ENCODE results near the gene RAB37. TPM values are rescaled to one million over a fixed set of nuclear protein-coding genes. Genes with fewer than 3 reads are reported as not detected.

The RAB37 gene
- total RNA-seq, 3 donors from 2014 or later, result 0.98 to 2.1 (median 2.0) TPM

DNA sequence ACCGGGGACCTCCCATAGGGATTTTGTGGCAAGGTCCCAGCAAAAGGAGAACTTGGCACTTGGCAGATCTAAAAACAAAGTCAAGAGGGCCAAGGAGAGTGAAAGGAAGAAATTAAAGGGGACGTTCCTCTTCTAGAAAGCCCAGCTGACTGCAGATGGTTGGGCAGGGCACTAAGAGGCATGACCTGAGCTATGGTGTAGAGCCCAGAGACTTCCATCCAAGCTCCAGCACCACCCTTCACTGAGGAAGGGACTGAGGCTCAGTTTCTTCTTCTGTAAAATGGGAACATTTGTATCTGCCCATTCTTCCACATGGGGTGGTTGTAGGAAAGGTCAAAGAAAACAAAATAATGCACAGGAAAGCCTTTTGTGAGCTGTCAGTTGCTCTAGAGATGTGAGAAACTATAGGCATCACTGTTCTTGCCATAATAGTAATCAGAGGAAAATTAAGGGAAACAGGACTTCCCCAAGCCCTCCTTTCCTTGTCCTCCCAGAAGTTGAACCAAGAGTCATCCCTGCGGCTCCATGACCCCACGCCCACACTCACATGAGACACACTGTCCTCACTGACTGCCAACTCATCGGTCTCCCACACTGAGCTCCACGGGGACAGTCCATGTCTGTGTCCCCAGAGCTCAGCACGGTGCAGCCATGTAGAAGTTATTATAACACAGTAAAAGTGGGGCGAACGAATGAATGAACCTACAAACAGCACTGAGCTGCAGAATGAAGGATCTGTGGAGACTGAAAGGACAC is 34.8 kb upstream of the RAB37 start:
- Histone ChIP-seq H3K27ac (no peak overlapping the region), H3K36me3 (no peaks in the 10 kb centered on the region), H3K4me1 (no peaks in the 10 kb centered on the region), H3K4me3 (no peak overlapping the region), H3K9me3 (no peaks in the 10 kb centered on the region), H3K27me3 (peaks cover 0 to 4% of the 10 kb centered on the region in 2 donors)
- intact Hi-C loops (cut with DNase I; ENCODE audit: low total_unique reads), result no loop called here
- no peak for DNase-seq (ENCODE audit: low spot score in 2 of 2)
- TF ChIP-seq POLR2AphosphoS5 (IDR thresholded peaks at IDR 0.05), result no peak
- no peak for TF ChIP-seq POLR2A (IDR thresholded peaks at IDR 0.05)
- no peak for TF ChIP-seq CTCF (IDR thresholded peaks at IDR 0.05)

GRCh38 chr17:74703311-74703710 is 33.7 kb upstream of the RAB37 start:
- Histone ChIP-seq H3K4me3 (no peak overlapping the region), H3K27ac (no peak overlapping the region), H3K27me3 (peaks cover 0 to 4% of the 10 kb centered on the region in 2 donors), H3K36me3 (no peaks in the 10 kb centered on the region), H3K9me3 (no peaks in the 10 kb centered on the region), H3K4me1 (no peaks in the 10 kb centered on the region)
- DNase-seq (ENCODE audit: low spot score in 2 of 2), result no peak
- no peak for TF ChIP-seq CTCF (IDR thresholded peaks at IDR 0.05)
- TF ChIP-seq POLR2AphosphoS5 (IDR thresholded peaks at IDR 0.05), result no peak
- TF ChIP-seq POLR2A (IDR thresholded peaks at IDR 0.05), result no peak
- intact Hi-C loops (cut with DNase I; ENCODE audit: low total_unique reads), result no loop called here

- no peak for TF ChIP-seq POLR2AphosphoS5 (IDR thresholded peaks at IDR 0.05)
- no peak for TF ChIP-seq POLR2A (IDR thresholded peaks at IDR 0.05)
- no peak for TF ChIP-seq CTCF (IDR thresholded peaks at IDR 0.05)
- Histone ChIP-seq H3K27me3 (peaks cover 0 to 4% of the 10 kb centered on the region in 2 donors), H3K36me3 (no peaks in the 10 kb centered on the region), H3K27ac (no peak overlapping the region), H3K4me1 (no peaks in the 10 kb centered on the region), H3K4me3 (no peak overlapping the region), H3K9me3 (no peaks in the 10 kb centered on the region)
- no peak for DNase-seq (ENCODE audit: low spot score in 2 of 2)
- intact Hi-C loops (cut with DNase I; ENCODE audit: low total_unique reads), result no loop called here
Observed at GRCh38 chr17:74704544-74704943, 32.5 kb upstream of the RAB37 start.

DNA sequence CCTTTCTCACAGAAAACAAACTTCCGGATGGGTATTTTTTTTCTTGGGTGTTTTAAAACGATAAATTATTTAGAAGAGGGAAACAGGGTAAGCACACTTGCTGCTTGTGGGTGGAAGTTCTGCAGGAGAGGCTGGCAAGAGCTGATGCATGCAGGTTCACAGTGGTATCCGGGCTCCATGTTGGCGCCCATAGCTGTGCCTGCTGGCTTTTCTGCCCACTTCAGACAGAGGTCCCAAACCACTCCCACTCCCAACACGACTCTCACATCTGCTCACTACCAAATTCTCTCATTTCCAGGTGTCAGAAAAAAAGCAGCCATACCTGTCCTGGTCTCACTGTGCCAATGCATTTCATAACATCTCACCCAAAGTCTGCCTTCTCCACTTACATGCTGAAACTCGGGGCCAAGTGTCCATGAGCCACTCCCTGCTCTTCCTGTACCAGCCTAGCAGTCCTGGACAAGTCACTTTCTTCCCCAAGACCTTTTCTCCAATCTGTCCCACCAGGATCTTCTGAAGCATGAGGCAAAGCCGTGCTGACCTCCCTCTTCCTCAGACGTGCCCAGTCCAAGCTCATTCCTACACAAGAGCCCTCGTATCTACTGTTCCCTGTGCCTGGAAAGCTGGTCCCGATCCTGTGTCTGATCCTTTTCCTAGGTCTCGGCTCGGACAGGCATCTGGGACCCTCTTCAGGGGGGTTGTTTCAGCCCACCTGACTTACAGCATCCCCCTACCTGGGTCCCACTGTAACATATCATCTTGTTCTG is 25.8 kb upstream of the RAB37 start:
- H3K36me3 ChIP-seq, result no peaks in the 10 kb centered on the region
- no peaks in the 10 kb centered on the region for H3K4me1 ChIP-seq
- H3K27ac ChIP-seq, result no peak overlapping the region
- peaks cover 0 to 15% of the 10 kb centered on the region in 2 donors for H3K27me3 ChIP-seq
- no peaks in the 10 kb centered on the region for H3K9me3 ChIP-seq
- DNase-seq (ENCODE audit: low spot score in 2 of 2), result no peak
- intact Hi-C loops (cut with DNase I; ENCODE audit: low total_unique reads), result no loop called here
- no peak for TF ChIP-seq POLR2A (IDR thresholded peaks at IDR 0.05)
- TF ChIP-seq CTCF (IDR thresholded peaks at IDR 0.05), result no peak
- no peak for TF ChIP-seq POLR2AphosphoS5 (IDR thresholded peaks at IDR 0.05)
- H3K4me3 ChIP-seq, result no peak overlapping the region

DNA sequence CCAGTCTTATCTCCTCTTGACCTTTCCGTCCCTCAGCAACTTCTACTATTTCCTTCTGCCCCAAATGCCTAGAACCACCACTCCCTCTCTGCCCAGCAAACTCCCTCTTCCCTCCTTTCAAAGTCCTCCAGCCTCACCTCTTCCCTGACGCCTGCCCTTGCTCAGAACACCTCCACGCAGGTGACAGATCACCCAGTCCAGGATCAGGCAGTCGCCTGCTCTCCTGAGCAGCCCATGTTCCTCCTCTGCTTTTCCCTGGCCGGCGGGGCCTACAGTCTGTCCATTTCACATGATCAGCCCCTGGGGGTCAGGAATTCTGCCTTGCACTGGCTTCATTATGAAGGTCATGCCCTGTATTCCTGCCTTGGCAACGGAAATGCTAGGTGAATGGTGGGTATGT is 24.8 kb upstream of the RAB37 start:
- H3K4me3 ChIP-seq, result no peak overlapping the region
- no peaks in the 10 kb centered on the region for H3K9me3 ChIP-seq
- no peak overlapping the region for H3K27ac ChIP-seq
- intact Hi-C loops (cut with DNase I; ENCODE audit: low total_unique reads), result no loop called here
- H3K36me3 ChIP-seq, result no peaks in the 10 kb centered on the region
- DNase-seq (ENCODE audit: low spot score in 2 of 2), result no peak
- TF ChIP-seq CTCF (IDR thresholded peaks at IDR 0.05) (no peak), POLR2AphosphoS5 (IDR thresholded peaks at IDR 0.05) (no peak), POLR2A (IDR thresholded peaks at IDR 0.05) (no peak)
- H3K4me1 ChIP-seq, result no peaks in the 10 kb centered on the region
- H3K27me3 ChIP-seq, result peaks cover 0 to 15% of the 10 kb centered on the region in 2 donors
